SK-N-SH (cell line): ENCODE measurements around the gene P3H4. TPM values are rescaled to one million over a fixed set of nuclear protein-coding genes. Genes with fewer than 3 reads are reported as not detected.

Source experiments
- CTCF ChIA-PET: fragments of 300-600, 350-600 bp; formaldehyde crosslinking; extraction: SDS; loops from one replicate; lab custom pipeline; 2021; lab: Yijun Ruan, JAX
- POLR2A ChIA-PET: fragments of 350-600 bp; sonication (Branson Sonifier 250); formaldehyde crosslinking; extraction: SDS; loops from one replicate; lab custom pipeline; 2020; ENCODE audit warnings: antibody characterized with exemption, inconsistent platforms; lab: Yijun Ruan, JAX
- DNase-seq: peaks from one replicate; pipeline ENCODE4 v3.0.0; 2012
- H2AFZ ChIP-seq: fragments of 200-600 bp; sonication (generic); 2 replicates; pipeline ENCODE4 v1.8.1; 2016; ENCODE audit warnings: antibody characterized with exemption, mild to moderate bottlenecking, low read depth
- H3F3A ChIP-seq: fragments of 200-600 bp; sonication (generic); replicated peaks from 2 replicates; pipeline ENCODE3; 2016; ENCODE audit warnings: antibody characterized with exemption, mild to moderate bottlenecking; ENCODE audit not compliant: insufficient read depth
- H3K27ac ChIP-seq, 2 experiments: fragments of 200-500 bp in 1 of 2; fragments of 200-600 bp in 1 of 2; sonication (Bioruptor generic) in 1 of 2; sonication (generic), shearing (Covaris generic) in 1 of 2; 2 replicates each; pipeline versions ENCODE4 v1.5.1 to v1.6.1; 2014 to 2016; ENCODE audit warnings: low read depth in 2 of 2, inconsistent platforms in 1 of 2, low read length in 1 of 2, mild to moderate bottlenecking in 1 of 2, mixed read lengths in 1 of 2
- H3K27me3 ChIP-seq: fragments of 200-600 bp; sonication (generic), shearing (Covaris generic); 2 replicates; pipeline ENCODE4 v1.6.1; 2016; ENCODE audit warnings: mixed run types; ENCODE audit not compliant: insufficient read depth
- H3K36me3 ChIP-seq, 2 experiments: fragments of 200-500 bp in 1 of 2; fragments of 200-600 bp in 1 of 2; sonication (Bioruptor generic) in 1 of 2; sonication (generic) in 1 of 2; replicated peaks in 1 of 2; 2 replicates each; pipeline versions ENCODE3 to v1.5.1; 2014 to 2016; ENCODE audit warnings: low read length in 1 of 2, mild to moderate bottlenecking in 1 of 2; ENCODE audit not compliant: insufficient read depth in 2 of 2, control insufficient read depth in 1 of 2
- H3K4me1 ChIP-seq, 2 experiments: fragments of 200-500 bp in 1 of 2; fragments of 200-600 bp in 1 of 2; sonication (Bioruptor generic) in 1 of 2; sonication (generic), shearing (Covaris generic) in 1 of 2; 2 replicates each; pipeline versions ENCODE4 v1.5.1 to v1.6.1; 2014 to 2016; ENCODE audit warnings: low read depth in 1 of 2, low read length in 1 of 2, mixed run types in 1 of 2; ENCODE audit not compliant: insufficient read depth in 2 of 2, control insufficient read depth in 1 of 2
- H3K4me2 ChIP-seq: fragments of 200-600 bp; sonication (generic), shearing (Covaris generic); 2 replicates; pipeline ENCODE4 v1.6.1; 2017; ENCODE audit warnings: mixed run types
- H3K4me3 ChIP-seq, 2 experiments: fragments of 200-500 bp in 1 of 2; fragments of 200-600 bp in 1 of 2; sonication (Bioruptor generic) in 1 of 2; sonication (generic), shearing (Covaris generic) in 1 of 2; 2 replicates each; pipeline versions ENCODE4 v1.5.1 to v1.8.1; 2014 to 2016; ENCODE audit warnings: low read depth in 2 of 2, inconsistent platforms in 1 of 2, low read length in 1 of 2, mild to moderate bottlenecking in 1 of 2, mixed read lengths in 1 of 2, moderate library complexity in 1 of 2
- H3K79me2 ChIP-seq: fragments of 200-600 bp; sonication (generic); 2 replicates; pipeline ENCODE4 v1.8.1; 2017; ENCODE audit warnings: mild to moderate bottlenecking; ENCODE audit not compliant: insufficient read depth
- H3K9ac ChIP-seq: fragments of 200-600 bp; sonication (generic); 2 replicates; pipeline ENCODE4 v1.6.1; 2017; ENCODE audit warnings: mixed run types
- H3K9me2 ChIP-seq: fragments of 200-600 bp; sonication (generic); 2 replicates; pipeline ENCODE4 v1.6.1; 2017; ENCODE audit warnings: mixed run types
- H3K9me3 ChIP-seq: fragments of 200-600 bp; sonication (generic); 2 replicates; pipeline ENCODE4 v1.6.1; 2017; ENCODE audit warnings: mixed run types, mild to moderate bottlenecking, moderate library complexity
- H4K20me1 ChIP-seq: fragments of 200-600 bp; sonication (generic); 2 replicates; pipeline ENCODE4 v1.6.1; 2017; ENCODE audit warnings: mild to moderate bottlenecking, mixed run types; ENCODE audit not compliant: insufficient read depth
- CHD2 ChIP-seq: fragments of 150-350 bp; IDR thresholded peaks from 2 replicates; pipeline ENCODE4 v1.6.1; 2018; ENCODE audit warnings: low read length; ENCODE audit not compliant: partially characterized antibody
- FOXM1 ChIP-seq: IDR thresholded peaks from 2 replicates; pipeline ENCODE4 v1.4.0; 2012; ENCODE audit warnings: low read depth, mild to moderate bottlenecking
- GABPA ChIP-seq: IDR thresholded peaks from 2 replicates; pipeline ENCODE4 v1.4.0; 2012; ENCODE audit warnings: low read depth, mild to moderate bottlenecking
- GATA2 ChIP-seq: sonication (generic); formaldehyde crosslinking; IDR thresholded peaks from 2 replicates; pipeline ENCODE4 v1.5.0; 2020; ENCODE audit warnings: mild to moderate bottlenecking, missing genetic modification reagents
- JUND ChIP-seq: IDR thresholded peaks from 2 replicates; pipeline ENCODE4 v1.4.0; 2012
- NRF1 ChIP-seq: IDR thresholded peaks from 2 replicates; pipeline ENCODE4 v1.6.1; 2012; ENCODE audit warnings: low read depth, mild to moderate bottlenecking, low read length
- RAD21 ChIP-seq: IDR thresholded peaks from 2 replicates; pipeline ENCODE4 v1.6.1; 2012; ENCODE audit warnings: mild to moderate bottlenecking, low read length
- RFX5 ChIP-seq: IDR thresholded peaks from 2 replicates; pipeline ENCODE4 v1.6.1; 2012; ENCODE audit warnings: mild to moderate bottlenecking, improper control_type of control experiment, low read length
- RXRA ChIP-seq: IDR thresholded peaks from 2 replicates; pipeline ENCODE4 v1.4.0; 2012; ENCODE audit warnings: low read depth, mild to moderate bottlenecking, borderline replicate concordance
- SIN3A ChIP-seq: IDR thresholded peaks from 2 replicates; pipeline ENCODE4 v1.6.1; 2012; ENCODE audit warnings: low read depth, mild to moderate bottlenecking, low read length, moderate library complexity, borderline replicate concordance
- SMC3 ChIP-seq: IDR thresholded peaks from 2 replicates; pipeline ENCODE4 v1.6.1; 2012; ENCODE audit warnings: low read depth, low read length, improper control_type of control experiment
- TAF1 ChIP-seq: IDR thresholded peaks from 2 replicates; pipeline ENCODE4 v1.6.1; 2012; ENCODE audit warnings: low read depth, mild to moderate bottlenecking, low read length, moderate library complexity, borderline replicate concordance
- YY1 ChIP-seq: IDR thresholded peaks from 2 replicates; pipeline ENCODE4 v1.4.0; 2012; ENCODE audit warnings: low read depth, mild to moderate bottlenecking
- WGBS: methylation state at CpG from one replicate; pipeline ENCODE4 v1.1.6; 2017; ENCODE audit warnings: low lambda C conversion rate; 5-methylcytosine and 5-hydroxymethylcytosine counted together
- polyA plus RNA-seq, 3 experiments: library from polyadenylated mRNA; depleted of rRNA; stranded (reverse); fragments of >200 nt; gene quantifications; 2 replicates each; pipeline ENCODE4 v1.2.3, GENCODE V29; 2012
- TF ChIP-seq, protein P1 (sequence below): fragments of 150-350 bp; IDR thresholded peaks from 2 replicates; pipeline ENCODE4 v1.6.1; 2017; ENCODE audit warnings: antibody characterized with exemption, low read length, low read depth, borderline replicate concordance
- TF ChIP-seq, protein P2 (sequence below): fragments of 200-600 bp; sonication (generic); IDR thresholded peaks from 2 replicates; pipeline ENCODE4 v1.6.1; 2017; ENCODE audit warnings: antibody characterized with exemption, mild to moderate bottlenecking, moderate library complexity
- TF ChIP-seq, protein P3 (sequence below): IDR thresholded peaks from 2 replicates; pipeline ENCODE4 v1.6.1; 2012; ENCODE audit warnings: mild to moderate bottlenecking, low read depth, low read length, moderate library complexity
- TF ChIP-seq, protein P4 (sequence below): IDR thresholded peaks from 2 replicates; pipeline ENCODE4 v1.4.0; 2012; ENCODE audit warnings: low read depth

Gene P3H4
- polyA plus RNA-seq, 1 of the 3 experiments (the other 2 are of a cell fraction) = 88.3 TPM

DNA sequence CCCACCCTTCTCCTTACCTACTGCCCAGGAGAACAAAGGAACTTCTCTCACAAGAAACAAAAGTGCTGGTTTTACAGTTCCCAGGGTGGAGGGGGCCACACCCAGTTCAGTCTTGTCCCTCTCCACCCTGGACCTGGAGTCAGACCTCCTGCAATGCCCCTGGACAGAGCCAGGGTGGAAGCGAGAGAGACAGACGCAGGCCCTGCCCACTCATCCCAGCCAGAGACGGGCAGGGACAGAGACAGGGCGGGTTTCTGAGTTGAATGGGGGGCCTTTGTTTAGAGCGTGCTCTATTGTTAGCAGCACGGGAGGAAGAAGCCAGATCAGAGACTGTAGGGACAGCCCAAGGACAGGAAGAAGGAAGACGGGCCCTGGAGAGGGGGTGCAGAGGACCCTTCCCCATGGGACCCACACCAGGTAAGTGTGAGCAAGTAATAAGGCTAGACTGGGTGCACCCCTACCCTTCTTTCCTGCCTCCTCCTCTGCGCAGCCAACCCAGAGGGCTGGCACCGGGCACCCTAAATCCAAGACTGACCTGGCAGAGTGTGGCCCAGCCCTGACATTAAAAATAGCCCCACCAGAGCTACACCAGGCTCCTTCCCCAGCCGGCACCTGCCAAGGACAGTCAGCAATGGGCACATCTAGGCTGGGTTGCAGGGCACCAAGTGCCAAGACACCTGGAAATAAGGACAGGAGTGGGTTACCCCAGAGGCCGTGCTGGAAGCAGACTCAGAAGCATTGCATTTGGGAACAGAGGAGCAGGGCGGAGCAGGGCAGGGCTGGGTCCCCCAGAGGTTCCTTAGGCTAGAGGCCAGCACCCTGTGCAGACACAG, 36.1 kb downstream of the P3H4 start:
- no peaks in the 10 kb centered on the region for H3K9me3 ChIP-seq
- H3K4me1 ChIP-seq = peaks cover 12 to 31% of the 10 kb centered on the region in 2 experiments
- no peak overlapping the region for H3K4me3 ChIP-seq
- ChIA-PET POLR2A (no interaction called here), CTCF (interaction anchor here (1.3 to 5.0 kb wide), 3 partner anchors 10 to 80 kb away, joined by 4 to 35 read pairs (median 23); partner anchors contain the start of gene JUP)
- H4K20me1 ChIP-seq = peaks cover 6% of the 10 kb centered on the region; the same call in 1 of the 2 replicates
- no peaks in the 10 kb centered on the region for H3K27me3 ChIP-seq
- TF ChIP-seq RXRA (no peak), GATA2 (no peak), SMC3 (no peak), SIN3A (no peak), RFX5 (no peak), FOXM1 (no peak), YY1 (no peak), CHD2 (no peak), TAF1 (no peak), RAD21 (no peak), JUND (no peak), GABPA (no peak), NRF1 (no peak)
- TF ChIP-seq, protein P1, sequence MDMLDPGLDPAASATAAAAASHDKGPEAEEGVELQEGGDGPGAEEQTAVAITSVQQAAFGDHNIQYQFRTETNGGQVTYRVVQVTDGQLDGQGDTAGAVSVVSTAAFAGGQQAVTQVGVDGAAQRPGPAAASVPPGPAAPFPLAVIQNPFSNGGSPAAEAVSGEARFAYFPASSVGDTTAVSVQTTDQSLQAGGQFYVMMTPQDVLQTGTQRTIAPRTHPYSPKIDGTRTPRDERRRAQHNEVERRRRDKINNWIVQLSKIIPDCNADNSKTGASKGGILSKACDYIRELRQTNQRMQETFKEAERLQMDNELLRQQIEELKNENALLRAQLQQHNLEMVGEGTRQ = no peak
- TF ChIP-seq, protein P2, sequence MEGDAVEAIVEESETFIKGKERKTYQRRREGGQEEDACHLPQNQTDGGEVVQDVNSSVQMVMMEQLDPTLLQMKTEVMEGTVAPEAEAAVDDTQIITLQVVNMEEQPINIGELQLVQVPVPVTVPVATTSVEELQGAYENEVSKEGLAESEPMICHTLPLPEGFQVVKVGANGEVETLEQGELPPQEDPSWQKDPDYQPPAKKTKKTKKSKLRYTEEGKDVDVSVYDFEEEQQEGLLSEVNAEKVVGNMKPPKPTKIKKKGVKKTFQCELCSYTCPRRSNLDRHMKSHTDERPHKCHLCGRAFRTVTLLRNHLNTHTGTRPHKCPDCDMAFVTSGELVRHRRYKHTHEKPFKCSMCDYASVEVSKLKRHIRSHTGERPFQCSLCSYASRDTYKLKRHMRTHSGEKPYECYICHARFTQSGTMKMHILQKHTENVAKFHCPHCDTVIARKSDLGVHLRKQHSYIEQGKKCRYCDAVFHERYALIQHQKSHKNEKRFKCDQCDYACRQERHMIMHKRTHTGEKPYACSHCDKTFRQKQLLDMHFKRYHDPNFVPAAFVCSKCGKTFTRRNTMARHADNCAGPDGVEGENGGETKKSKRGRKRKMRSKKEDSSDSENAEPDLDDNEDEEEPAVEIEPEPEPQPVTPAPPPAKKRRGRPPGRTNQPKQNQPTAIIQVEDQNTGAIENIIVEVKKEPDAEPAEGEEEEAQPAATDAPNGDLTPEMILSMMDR = no peak
- TF ChIP-seq, protein P3, sequence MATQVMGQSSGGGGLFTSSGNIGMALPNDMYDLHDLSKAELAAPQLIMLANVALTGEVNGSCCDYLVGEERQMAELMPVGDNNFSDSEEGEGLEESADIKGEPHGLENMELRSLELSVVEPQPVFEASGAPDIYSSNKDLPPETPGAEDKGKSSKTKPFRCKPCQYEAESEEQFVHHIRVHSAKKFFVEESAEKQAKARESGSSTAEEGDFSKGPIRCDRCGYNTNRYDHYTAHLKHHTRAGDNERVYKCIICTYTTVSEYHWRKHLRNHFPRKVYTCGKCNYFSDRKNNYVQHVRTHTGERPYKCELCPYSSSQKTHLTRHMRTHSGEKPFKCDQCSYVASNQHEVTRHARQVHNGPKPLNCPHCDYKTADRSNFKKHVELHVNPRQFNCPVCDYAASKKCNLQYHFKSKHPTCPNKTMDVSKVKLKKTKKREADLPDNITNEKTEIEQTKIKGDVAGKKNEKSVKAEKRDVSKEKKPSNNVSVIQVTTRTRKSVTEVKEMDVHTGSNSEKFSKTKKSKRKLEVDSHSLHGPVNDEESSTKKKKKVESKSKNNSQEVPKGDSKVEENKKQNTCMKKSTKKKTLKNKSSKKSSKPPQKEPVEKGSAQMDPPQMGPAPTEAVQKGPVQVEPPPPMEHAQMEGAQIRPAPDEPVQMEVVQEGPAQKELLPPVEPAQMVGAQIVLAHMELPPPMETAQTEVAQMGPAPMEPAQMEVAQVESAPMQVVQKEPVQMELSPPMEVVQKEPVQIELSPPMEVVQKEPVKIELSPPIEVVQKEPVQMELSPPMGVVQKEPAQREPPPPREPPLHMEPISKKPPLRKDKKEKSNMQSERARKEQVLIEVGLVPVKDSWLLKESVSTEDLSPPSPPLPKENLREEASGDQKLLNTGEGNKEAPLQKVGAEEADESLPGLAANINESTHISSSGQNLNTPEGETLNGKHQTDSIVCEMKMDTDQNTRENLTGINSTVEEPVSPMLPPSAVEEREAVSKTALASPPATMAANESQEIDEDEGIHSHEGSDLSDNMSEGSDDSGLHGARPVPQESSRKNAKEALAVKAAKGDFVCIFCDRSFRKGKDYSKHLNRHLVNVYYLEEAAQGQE = no peak
- TF ChIP-seq, protein P4, sequence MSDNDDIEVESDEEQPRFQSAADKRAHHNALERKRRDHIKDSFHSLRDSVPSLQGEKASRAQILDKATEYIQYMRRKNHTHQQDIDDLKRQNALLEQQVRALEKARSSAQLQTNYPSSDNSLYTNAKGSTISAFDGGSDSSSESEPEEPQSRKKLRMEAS = no peak
- 76% methylated on average over 9 of the region's 12 CpGs for WGBS
- no peaks in the 10 kb centered on the region for H3K36me3 ChIP-seq
- DNase-seq = no peak
- H3K79me2 ChIP-seq = no peaks in the 10 kb centered on the region
- peaks cover 21% of the 10 kb centered on the region for H3F3A ChIP-seq
- no peak overlapping the region for H2AFZ ChIP-seq
- H3K4me2 ChIP-seq = no peak overlapping the region
- no peak overlapping the region; a peak in 1 of 4 replicates for H3K27ac ChIP-seq
- no peak overlapping the region for H3K9ac ChIP-seq
- H3K9me2 ChIP-seq = no peaks in the 10 kb centered on the region
